Activated CD4-positive, CD25-positive, alpha-beta regulatory T cell treated with anti-CD3 and anti-CD28 coated beads, Interleukin-2, amount 50 U/mL, for 72 hours (primary cell): ENCODE results near the gene CACNA2D2.

Experiments
- DNase-seq: peaks from one replicate; pipeline ENCODE4 v3.0.0; 2021

Gene CACNA2D2

GRCh38 chr3:50419595-50420370 lies 83.7 kb downstream of the CACNA2D2 start:
- DNase-seq = no peak

- no peak for DNase-seq
Measured at GRCh38 chr3:50418850-50419249, 84.6 kb downstream of the CACNA2D2 start.

- no peak for DNase-seq
Measured at GRCh38 chr3:50417637-50418033, 85.8 kb downstream of the CACNA2D2 start.

GRCh38 chr3:50416736-50417636 lies 86.4 kb downstream of the CACNA2D2 start:
- no peak for DNase-seq

- no peak for DNase-seq
Measured at GRCh38 chr3:50415816-50416215, 87.6 kb downstream of the CACNA2D2 start.

GRCh38 chr3:50415061-50415460 lies 88.4 kb downstream of the CACNA2D2 start:
- no peak for DNase-seq

GRCh38 chr3:50414616-50415015 lies 88.8 kb downstream of the CACNA2D2 start:
- no peak for DNase-seq

GRCh38 chr3:50412231-50412754 lies 91.1 kb downstream of the CACNA2D2 start:
- no peak for DNase-seq

GRCh38 chr3:50411229-50411628 lies 92.2 kb downstream of the CACNA2D2 start:
- DNase-seq = no peak

- DNase-seq = no peak
Measured at GRCh38 chr3:50410608-50411139, 92.8 kb downstream of the CACNA2D2 start.

- DNase-seq = no peak
Measured at GRCh38 chr3:50410185-50410584, 93.2 kb downstream of the CACNA2D2 start.

- no peak for DNase-seq
Measured at GRCh38 chr3:50408443-50408944, 94.9 kb downstream of the CACNA2D2 start.

GRCh38 chr3:50406487-50406886 lies 96.9 kb downstream of the CACNA2D2 start:
- DNase-seq = no peak

- no peak for DNase-seq
Measured at GRCh38 chr3:50405249-50405648, 98.2 kb downstream of the CACNA2D2 start.

- DNase-seq = no peak
Measured at GRCh38 chr3:50401978-50402595, 101.3 kb downstream of the CACNA2D2 start.

- no peak for DNase-seq
Measured at GRCh38 chr3:50396502-50396901, 106.9 kb downstream of the CACNA2D2 start.

GRCh38 chr3:50395070-50395860 lies 108.2 kb downstream of the CACNA2D2 start:
- DNase-seq = no peak

- no peak for DNase-seq
Measured at GRCh38 chr3:50393061-50393460, 110.4 kb downstream of the CACNA2D2 start.

GRCh38 chr3:50392101-50392715 lies 111.2 kb downstream of the CACNA2D2 start:
- DNase-seq = no peak

- no peak for DNase-seq
Measured at GRCh38 chr3:50390508-50391224, 112.8 kb downstream of the CACNA2D2 start.

- DNase-seq = no peak
Measured at GRCh38 chr3:50389414-50389767, 114.0 kb downstream of the CACNA2D2 start.
